Skeletal muscle tissue (tissue), 4 donors: ENCODE measurements around the gene RHOBTB1. TPM values are rescaled to one million over a fixed set of nuclear protein-coding genes. Genes with fewer than 3 reads are reported as not detected.

ENCODE experiments used
- H3K27ac ChIP-seq: one replicate; pipeline ENCODE4 v1.7.0; 2013; ENCODE audit warnings: mild to moderate bottlenecking, low read depth, low read length, inconsistent platforms
- H3K27me3 ChIP-seq, 3 donors: one replicate each; pipeline ENCODE4 v1.7.0; 2013; ENCODE audit warnings: low read length in 3 of 3; ENCODE audit not compliant: control insufficient read depth in 3 of 3, insufficient read depth in 3 of 3
- H3K36me3 ChIP-seq, 3 donors: one replicate each; pipeline ENCODE4 v1.7.0; 2013; ENCODE audit warnings: low read length in 3 of 3; ENCODE audit not compliant: control insufficient read depth in 3 of 3, insufficient read depth in 3 of 3
- H3K4me1 ChIP-seq, 3 donors: one replicate each; pipeline ENCODE4 v1.7.0; 2013; ENCODE audit warnings: low read length in 3 of 3, mild to moderate bottlenecking in 3 of 3; ENCODE audit not compliant: control insufficient read depth in 3 of 3, insufficient read depth in 3 of 3
- H3K4me3 ChIP-seq, 3 donors: one replicate each; pipeline ENCODE4 v1.7.0; 2013; ENCODE audit warnings: low read length in 3 of 3
- H3K9ac ChIP-seq, 3 donors: one replicate each; pipeline ENCODE4 v1.7.0; 2013; ENCODE audit warnings: low read length in 3 of 3, mild to moderate bottlenecking in 3 of 3, moderate library complexity in 2 of 3, low read depth in 1 of 3
- H3K9me3 ChIP-seq, 3 donors: one replicate each; pipeline ENCODE4 v1.7.0; 2013; ENCODE audit warnings: low read length in 3 of 3; ENCODE audit not compliant: control insufficient read depth in 3 of 3
- total RNA-seq: library from RNA; depleted of rRNA; stranded (reverse); fragments of >200 nt; gene quantifications from one replicate; pipeline ENCODE4 v1.2.3, GENCODE V29; 2014
- donor health status: Osteomylitis.

The RHOBTB1 gene
- total RNA-seq, 1 donor from 2014 or later: 29.2 TPM

DNA sequence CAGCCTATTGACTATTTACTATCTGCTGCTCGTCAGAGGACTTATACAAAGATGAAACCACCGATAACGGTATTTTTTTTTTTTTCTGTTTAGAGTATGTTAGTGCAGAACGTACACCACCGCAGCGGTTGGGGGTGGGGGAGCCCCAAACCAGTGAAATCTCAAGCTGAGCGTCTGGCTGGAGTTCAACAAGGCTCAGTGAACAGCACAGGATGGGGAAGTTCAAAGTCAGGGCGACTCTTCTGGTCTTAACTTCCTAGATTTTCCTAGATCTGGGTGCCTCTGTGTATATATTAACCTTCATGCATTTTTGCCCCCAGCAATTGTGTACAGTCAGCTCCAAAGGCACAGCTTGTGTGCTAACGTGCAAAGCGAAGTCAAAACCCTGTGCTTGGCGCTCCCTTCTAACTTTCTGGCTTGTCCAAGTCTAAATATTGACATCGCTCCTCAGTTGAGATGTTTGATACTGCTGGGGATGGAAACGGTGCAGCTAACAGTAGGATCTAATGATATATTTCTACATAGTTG, 1.1 kb downstream of the RHOBTB1 start:
- H3K9ac ChIP-seq: peak overlapping the region; percentile 94 to 99 (median 94)
- H3K27ac ChIP-seq: peak overlapping the region; percentile 94
- no peaks in the 10 kb centered on the region for H3K27me3 ChIP-seq
- peak overlapping the region; percentile 81 to 94 (median 89) for H3K4me3 ChIP-seq
- H3K9me3 ChIP-seq: no peaks in the 10 kb centered on the region
- H3K36me3 ChIP-seq: no peaks in the 10 kb centered on the region
- H3K4me1 ChIP-seq: peaks cover 17 to 28% (median 20%) of the 10 kb centered on the region in 3 donors

DNA sequence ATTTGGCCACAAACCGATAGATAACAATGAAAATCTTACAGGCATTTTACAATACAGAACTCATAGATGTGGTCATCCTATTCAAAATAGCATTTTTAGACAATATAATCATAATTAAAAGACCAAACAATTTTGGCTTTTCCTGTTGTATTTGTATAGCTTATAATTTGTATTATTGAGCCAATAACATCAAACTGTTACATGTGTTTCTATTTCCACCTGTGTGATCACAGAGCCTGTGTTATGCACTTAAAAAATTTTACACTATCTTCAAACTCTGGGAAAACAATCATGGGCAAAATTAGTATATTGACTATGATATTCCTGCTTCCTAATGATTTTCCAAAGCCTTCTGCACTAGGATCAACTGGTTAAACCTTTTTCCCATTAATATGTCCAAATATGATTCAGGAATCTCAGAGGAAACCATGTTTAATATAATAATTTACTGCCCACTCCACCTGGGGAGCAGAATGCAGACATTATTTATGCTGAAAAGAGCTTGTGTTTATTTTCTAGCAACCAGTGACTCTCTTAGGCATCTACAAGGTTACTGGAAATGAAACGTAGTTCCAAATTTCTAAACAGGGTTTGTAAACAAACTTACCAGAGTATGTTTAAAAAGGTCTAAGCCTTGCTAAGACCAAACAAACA, 1.7 kb downstream of the RHOBTB1 start:
- Histone ChIP-seq H3K4me3 (peak overlapping the region; percentile 81 to 94 (median 89)), H3K27ac (peak overlapping the region; percentile 94), H3K9ac (peak overlapping the region; percentile 94 to 99 (median 94)), H3K9me3 (no peaks in the 10 kb centered on the region), H3K27me3 (no peaks in the 10 kb centered on the region), H3K36me3 (no peaks in the 10 kb centered on the region), H3K4me1 (peaks cover 23 to 33% (median 24%) of the 10 kb centered on the region in 3 donors)

DNA sequence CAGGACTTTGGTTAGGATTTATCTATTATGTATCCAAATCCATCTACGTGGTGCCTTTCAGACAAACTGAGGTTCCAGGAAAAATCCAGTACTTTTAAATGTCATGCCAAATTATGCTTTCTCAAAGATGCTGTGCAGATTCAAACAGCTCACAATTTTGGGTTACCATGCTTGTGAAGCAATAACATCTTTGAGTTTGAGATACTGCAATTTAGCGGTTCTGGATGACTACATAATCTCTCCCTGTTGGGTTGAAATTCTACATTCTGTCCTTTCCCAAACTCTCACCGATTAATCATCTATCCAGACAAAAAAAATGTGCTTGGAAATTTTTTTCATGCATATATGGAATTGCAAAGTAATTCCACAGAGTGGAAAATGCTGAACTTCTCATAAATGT, 3.5 kb downstream of the RHOBTB1 start:
- H3K4me1 ChIP-seq: peaks cover 23 to 40% (median 29%) of the 10 kb centered on the region in 3 donors
- peaks cover 0 to 4% (median 3%) of the 10 kb centered on the region in 3 donors for H3K36me3 ChIP-seq
- peak overlapping the region; percentile 36 for H3K27ac ChIP-seq
- H3K4me3 ChIP-seq: peak overlapping the region in 1 of 3 donors; percentile 33
- H3K27me3 ChIP-seq: no peaks in the 10 kb centered on the region
- H3K9me3 ChIP-seq: no peaks in the 10 kb centered on the region
- peak overlapping the region in 1 of 3 donors; percentile 32 for H3K9ac ChIP-seq

DNA sequence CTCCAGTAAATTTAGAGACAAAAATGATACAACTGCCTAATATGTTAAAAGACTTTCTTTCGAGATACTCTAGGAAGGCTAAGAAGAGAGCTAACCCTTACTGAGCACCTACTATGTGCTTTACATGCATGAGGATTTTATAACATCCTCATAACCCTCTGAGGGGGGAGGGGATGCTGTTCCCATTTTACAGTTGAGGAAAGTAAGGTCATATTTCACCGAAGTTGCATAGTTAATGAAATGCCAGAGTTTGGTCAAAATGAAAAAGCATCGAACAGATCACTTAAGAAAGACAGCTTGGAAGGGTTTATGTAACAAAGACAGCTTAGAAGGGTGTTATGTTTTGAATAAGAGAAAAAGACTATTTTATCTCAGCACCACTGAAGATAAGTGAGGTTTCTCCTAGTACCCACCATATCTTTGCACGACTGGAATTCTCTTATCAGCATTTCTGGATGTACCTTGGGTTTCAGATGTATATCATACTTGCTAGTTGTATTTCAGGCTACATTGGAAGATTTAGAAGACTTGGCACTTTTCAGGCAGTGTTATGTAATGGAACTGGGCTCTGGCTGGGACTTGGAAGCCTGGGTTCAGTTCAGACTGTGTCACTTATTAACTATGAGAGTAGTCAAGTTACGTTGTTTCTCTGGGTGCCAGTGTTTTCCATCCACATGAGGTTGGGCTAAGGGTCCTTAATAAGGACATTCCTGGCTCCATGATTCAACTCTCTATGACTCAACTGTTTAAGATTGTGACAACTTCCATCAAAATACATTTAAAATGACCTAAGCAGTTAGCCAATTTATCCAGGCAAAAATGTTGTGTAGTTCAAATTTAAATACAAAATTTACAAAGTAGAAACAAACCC, 6.0 kb downstream of the RHOBTB1 start:
- H3K4me1 ChIP-seq: peaks cover 26 to 40% (median 34%) of the 10 kb centered on the region in 3 donors
- peak overlapping the region in 1 of 3 donors; percentile 33 for H3K4me3 ChIP-seq
- peaks cover 0 to 8% (median 3%) of the 10 kb centered on the region in 3 donors for H3K36me3 ChIP-seq
- H3K27ac ChIP-seq: peak overlapping the region; percentile 43
- no peaks in the 10 kb centered on the region for H3K27me3 ChIP-seq
- H3K9me3 ChIP-seq: no peaks in the 10 kb centered on the region
- peak overlapping the region in 1 of 3 donors; percentile 15 for H3K9ac ChIP-seq

DNA sequence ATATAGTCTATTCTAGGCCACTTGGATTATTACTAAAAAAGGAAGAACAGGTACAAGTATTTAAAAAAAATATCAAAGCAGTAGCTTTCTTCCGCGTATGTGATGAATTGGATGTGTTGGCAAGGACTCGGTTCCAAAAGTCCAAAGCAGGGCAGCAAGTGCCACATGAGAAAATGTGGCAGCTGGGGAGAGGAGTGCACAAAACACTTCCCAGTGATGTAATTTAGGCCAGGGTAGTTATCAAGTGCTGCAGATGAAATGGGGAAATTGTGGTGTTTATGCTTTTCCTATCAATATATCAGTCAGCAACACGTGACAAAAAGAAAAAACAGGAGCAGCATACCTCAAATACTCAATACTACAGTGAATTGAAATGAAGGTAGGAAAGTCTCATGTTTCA, 7.0 kb downstream of the RHOBTB1 start:
- peaks cover 0 to 8% (median 7%) of the 10 kb centered on the region in 3 donors for H3K36me3 ChIP-seq
- H3K27me3 ChIP-seq: no peaks in the 10 kb centered on the region
- peaks cover 26 to 41% (median 36%) of the 10 kb centered on the region in 3 donors for H3K4me1 ChIP-seq

DNA sequence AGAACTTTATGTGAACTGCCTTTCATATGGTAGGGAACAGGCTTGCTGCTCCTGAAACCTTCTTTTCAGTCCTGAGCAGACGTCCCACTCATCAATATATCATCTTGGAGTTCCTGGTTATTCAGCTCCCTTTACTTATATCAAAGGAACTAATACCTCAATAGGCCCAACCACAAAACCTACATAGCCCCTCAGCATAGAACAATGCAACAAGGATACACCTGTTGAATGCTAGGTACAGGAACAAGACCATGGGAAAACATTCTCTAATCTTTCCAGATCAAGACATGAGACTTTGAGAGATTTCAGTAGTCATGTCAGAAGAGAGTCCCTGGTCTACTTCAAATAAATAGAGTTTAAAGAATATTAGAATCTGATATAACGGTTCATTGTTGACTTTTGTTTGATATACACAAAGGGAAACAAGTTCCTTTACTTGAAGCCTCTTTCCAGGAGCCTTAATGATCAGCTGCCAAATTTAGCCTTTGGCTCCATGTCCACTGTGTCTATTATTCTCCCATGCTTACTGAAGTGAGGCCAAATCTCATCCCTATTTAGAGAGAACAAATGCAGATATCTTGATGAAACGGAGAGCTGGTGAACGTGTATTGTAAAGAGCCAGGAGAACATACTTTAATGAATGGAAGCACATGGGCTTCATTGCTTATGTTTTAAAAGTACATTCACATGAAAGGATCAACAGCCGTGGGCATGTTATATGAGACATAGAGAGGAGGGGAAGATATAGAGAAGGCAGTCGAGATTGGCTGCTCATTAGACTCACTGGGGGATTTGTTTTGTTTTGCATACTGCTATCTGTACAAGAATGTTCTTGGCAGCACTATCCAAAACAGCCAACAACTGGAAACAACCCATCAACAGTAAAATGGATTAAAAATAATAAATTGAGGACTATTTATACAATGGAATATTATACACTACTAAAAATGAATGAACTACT, 9.5 kb downstream of the RHOBTB1 start:
- peak overlapping the region; percentile 15 for H3K27ac ChIP-seq
- H3K4me1 ChIP-seq: peaks cover 18 to 53% (median 32%) of the 10 kb centered on the region in 3 donors
- H3K9ac ChIP-seq: no peak overlapping the region

More for the DNA sequence above, 7.0 kb downstream of the RHOBTB1 start:
- Histone ChIP-seq H3K9me3 (no peaks in the 10 kb centered on the region), H3K27ac (peak overlapping the region; percentile 8), H3K9ac (no peak overlapping the region), H3K4me3 (peak overlapping the region in 1 of 3 donors; percentile 0)

DNA sequence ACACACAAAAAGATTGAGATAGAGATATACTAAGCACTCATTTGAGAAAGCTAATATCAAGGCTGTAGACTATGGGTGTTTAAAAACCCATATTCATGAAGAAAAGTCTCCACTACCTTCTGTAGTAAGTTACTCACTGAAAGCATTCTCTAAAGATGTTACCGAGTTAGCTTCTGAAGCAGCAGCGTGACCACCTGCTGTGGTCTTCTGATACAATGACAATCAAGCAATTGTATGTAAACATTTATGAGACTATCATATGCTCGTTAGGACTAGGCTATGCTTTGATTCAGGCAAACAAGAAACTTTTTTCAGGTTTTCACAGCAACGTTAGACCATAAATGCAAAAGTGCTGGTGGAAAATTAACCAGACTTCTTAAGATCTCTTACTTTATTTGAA, 11.2 kb downstream of the RHOBTB1 start:
- Histone ChIP-seq H3K27ac (no peak overlapping the region), H3K4me3 (no peak overlapping the region), H3K9ac (no peak overlapping the region), H3K36me3 (peaks cover 0 to 15% (median 7%) of the 10 kb centered on the region in 3 donors), H3K27me3 (no peaks in the 10 kb centered on the region), H3K9me3 (no peaks in the 10 kb centered on the region), H3K4me1 (peaks cover 12 to 39% (median 23%) of the 10 kb centered on the region in 3 donors)

More for the DNA sequence above, 9.5 kb downstream of the RHOBTB1 start:
- H3K36me3 ChIP-seq: peaks cover 0 to 11% (median 7%) of the 10 kb centered on the region in 3 donors
- no peak overlapping the region for H3K4me3 ChIP-seq
- no peaks in the 10 kb centered on the region for H3K27me3 ChIP-seq
- H3K9me3 ChIP-seq: no peaks in the 10 kb centered on the region

DNA sequence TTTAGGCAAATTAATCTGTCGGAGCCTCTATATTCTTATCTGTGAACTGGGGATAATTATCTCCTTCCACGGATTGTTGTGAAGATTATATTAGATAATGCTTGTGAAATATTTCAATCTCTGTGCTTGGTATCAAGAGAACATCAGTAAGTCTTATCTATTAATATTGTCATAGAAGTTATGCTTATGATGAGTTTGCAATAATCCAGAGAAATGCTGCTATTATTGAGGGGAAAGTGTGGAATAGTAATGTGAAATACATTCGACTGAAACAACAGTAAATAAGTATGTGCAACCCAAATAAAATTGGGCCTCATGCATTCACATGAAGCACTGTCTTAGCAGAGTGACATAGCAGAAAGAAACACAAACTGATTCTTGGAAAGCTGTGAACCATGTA, 13.7 kb downstream of the RHOBTB1 start:
- no peaks in the 10 kb centered on the region for H3K9me3 ChIP-seq
- H3K27me3 ChIP-seq: no peaks in the 10 kb centered on the region
- no peak overlapping the region for H3K4me3 ChIP-seq
- peaks cover 7 to 25% (median 16%) of the 10 kb centered on the region in 3 donors for H3K4me1 ChIP-seq
- H3K36me3 ChIP-seq: peaks cover 0 to 10% (median 4%) of the 10 kb centered on the region in 3 donors
- H3K9ac ChIP-seq: no peak overlapping the region
- H3K27ac ChIP-seq: no peak overlapping the region

DNA sequence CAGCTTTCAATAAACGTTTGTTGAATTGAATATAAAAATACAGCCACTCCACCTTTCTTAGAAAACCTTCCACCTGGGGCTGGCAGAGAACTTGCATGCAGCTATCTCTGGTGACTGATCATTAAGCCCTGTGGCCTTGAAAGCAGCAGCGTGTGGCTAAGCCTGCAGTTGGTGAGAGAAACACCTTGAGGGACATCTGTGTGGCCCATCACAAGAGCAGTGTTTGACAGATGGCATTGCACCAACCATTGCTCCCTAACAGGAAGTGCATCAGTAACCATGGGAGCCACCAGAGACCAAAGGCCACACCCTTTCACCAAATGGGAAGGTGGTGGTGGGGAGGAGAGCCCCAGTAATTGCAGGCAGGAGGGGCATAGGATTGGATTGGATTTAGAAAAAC, 22.4 kb downstream of the RHOBTB1 start:
- Histone ChIP-seq H3K27me3 (no peaks in the 10 kb centered on the region), H3K4me3 (no peak overlapping the region), H3K4me1 (peaks cover 15 to 23% (median 15%) of the 10 kb centered on the region in 3 donors), H3K9ac (no peak overlapping the region), H3K36me3 (peaks cover 0 to 3% (median 0%) of the 10 kb centered on the region in 3 donors), H3K9me3 (no peaks in the 10 kb centered on the region), H3K27ac (no peak overlapping the region)
